Ammon's horn (tissue), 1 donor: ENCODE results near the gene IRF5.
A peak's percentile ranks its signal among the peaks of the same experiment; 100 is the strongest.

Source experiments
- DNase-seq: peaks from one replicate; pipeline ENCODE4 v3.0.0-alpha.2; 2016; ENCODE audit warnings: low spot score

The IRF5 gene

DNA sequence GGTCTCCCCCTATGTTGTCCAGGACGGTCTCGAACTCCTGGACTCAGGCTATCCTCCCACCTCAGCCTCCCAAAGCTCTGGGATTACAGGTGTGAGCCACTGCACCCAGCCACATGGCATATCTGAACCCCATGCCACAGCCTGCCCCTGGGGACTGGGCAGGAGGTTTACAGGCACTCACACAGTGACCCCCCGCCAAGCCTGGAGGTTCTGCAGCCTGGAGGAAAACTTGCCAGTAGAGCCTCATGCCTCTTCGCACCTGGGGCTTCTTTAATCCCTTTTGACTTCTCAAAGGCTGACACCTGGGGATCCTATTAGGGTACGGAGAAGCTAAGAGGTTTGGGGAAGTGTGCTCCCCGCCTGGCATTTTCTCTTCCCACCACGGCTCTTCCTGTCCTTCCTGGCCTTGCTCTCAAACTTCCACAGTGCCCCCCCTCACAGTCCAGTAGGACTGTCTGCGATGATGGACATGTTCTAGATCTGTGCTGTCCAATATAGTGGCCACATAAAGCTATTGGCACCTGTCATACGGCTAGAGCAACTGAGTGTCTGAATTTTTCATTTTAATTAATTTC, 15.8 kb upstream of the IRF5 start:
- DNase-seq: no peak

DNA sequence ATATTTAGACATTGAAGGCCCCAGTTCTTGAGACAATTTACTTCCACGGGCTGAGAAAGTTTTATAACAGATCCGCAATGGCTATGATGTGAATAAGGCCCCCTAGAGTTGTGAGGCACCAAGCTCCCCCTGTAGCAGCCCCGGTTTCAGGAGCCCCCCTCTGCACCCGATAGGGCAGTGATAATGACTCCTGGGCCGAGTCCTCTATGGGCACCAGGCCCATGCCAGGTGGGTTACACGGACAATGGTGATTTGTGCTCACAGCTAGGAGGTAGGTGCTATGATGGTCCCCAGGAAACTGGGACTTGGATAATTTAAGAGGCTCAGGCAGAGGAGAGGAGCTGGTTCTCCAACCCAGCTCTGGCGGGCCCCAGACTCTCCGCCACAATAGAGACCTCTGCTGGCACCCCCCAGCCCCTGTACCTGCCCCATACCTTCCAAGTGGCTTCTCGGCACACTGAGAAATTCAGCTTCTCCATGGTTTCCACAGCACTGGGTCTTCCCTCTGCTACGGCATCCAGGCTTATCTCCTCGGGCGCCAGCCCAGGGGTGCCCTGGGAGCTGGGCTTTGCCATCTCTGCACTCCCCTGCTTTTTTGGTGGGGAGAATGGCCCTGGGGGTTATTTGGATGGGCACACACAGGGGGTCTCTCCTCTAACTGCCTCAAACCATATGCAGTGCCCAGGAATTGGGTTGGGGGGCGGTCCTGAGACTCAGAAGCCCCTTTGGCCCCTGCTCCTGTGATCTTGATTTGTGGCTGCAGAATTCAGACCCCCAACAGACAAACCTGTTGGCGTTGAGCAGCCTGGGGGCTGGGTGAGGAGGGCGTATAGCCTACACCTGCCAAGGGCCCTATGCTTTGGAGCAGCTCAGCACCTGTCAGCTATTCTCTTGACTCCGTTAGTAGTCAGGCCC, 15.0 kb upstream of the IRF5 start:
- DNase-seq: no peak

DNA sequence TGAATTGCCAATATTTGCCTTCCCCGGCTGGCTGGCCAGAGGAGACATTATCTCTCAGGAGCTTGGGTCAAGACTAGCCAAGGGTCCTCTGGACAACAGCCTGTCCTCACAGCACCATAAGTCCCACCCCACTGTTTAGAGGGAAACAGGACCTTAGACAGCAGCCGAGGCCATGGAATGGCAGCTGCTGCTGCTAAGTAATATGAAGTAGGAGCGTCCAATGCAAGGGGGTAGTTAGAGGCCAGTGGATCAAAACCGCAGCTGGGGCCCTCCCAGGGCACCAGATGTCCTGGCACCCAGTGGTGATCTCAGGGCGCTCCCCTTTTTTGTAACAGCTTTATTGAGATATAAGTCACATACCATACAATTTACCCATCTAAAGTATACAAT, 14.3 kb upstream of the IRF5 start:
- DNase-seq: no peak

DNA sequence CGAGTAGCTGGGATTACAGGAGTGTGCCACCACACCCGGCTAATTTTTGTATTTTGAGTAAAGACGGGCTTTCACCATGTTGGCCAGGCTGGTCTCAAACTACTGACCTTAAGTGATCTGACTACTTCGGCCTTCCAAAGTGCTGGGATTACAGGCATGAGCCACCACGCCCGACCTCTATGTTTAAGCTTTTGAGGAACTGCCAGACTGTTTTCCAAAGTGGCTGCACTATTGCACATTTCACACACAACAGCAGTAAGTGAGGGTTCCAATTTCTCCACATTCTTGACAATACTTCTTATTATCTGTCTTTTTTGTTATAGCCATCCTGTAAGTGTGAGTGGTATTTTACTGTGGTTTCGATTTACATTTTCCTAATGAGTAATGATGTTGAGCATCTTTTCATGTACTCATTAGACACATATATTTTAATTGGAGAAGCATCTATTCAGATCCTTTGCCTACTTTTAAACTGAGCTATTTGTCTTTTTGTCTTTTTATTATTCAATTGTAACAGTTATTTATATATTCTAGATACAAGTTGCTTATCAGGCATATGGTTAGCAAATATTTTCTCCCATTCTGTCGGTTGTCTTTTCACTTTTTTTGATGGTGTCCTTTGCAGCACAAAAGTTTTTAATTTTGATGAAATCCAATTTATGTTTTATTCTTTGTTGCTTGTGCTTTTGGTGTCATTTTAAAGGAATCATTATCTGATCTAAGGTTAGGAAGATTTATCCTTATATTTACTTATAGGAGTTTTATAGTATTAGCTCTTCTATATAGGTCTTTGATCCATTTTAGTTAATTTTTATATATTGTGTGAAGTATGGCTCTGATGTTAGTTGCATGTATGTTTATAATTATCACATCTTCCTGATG, 12.8 kb upstream of the IRF5 start:
- no peak for DNase-seq

DNA sequence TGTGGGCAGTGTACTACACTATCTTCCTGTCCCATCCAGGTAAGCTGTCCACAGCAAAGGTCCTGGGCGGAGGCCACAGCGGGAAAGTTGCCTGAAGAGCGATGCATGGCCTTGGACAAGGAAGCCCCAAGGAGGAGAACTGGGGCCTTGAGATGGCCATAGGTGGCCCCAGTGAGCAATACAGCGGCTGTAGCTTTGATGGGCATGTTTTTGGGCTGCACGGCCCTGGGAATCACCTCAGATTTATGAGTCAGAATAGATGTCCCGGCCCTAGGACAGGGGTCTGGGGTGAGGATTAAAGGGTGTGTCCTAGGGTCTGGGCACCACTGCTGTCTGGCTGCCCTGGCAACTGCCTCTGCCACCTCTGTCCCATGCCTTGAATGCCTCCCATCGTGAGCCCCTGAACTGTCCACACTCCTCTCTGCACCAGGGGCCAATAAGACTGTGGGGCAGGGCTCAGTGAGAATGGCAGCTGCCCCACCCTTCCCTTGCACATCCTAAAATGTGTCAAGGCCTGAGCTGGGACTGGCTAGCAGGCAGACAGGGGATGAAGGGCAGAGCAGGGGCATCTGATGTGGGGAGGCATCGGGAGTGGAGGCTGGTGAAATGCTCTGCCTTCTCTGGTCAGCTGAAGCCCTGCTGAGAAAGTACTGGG, 9.4 kb upstream of the IRF5 start:
- DNase-seq: no peak

DNA sequence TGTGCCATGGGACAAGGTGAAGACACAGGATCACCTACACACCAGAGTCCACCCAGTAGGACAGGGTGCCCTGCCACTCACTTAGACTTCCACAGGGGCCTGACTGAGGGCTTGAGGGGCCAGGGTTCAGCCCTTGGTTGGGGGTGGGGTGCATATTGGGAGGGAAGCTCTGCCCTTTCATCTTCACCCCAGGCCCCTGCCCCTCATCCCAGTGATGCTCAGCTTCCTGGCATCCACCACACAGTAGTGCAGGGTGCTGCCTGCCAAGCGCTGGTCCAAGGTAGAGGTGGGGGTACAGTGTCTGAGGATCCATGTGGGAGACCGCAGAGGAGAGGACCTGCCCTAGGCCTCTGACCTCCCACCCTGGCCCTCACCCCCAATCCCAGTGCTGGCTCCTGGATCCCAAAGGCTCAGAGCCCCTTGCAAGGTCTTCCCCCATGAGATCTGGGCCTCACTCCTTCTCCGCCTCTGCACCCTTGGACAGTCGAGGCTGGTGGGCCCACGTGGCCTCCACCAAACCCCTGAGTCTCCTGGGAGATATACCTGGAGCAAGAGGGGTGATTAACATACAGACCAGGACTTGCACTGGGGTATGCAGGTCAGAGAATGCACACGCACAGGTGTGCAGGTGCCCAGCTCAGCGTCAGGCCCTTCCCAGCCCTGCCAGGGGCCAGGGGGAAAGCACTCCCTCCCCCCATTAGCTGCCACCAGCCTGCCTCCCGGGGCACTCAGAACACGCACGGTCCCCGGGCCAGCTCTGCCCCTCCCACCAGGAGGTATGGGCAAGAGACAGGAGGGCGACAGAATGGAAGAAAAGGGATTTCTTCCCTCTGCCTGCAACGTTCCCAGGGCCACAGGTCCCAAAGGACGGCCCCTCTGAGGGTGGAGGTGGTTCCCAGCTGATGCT, 8.6 kb upstream of the IRF5 start:
- no peak for DNase-seq

DNA sequence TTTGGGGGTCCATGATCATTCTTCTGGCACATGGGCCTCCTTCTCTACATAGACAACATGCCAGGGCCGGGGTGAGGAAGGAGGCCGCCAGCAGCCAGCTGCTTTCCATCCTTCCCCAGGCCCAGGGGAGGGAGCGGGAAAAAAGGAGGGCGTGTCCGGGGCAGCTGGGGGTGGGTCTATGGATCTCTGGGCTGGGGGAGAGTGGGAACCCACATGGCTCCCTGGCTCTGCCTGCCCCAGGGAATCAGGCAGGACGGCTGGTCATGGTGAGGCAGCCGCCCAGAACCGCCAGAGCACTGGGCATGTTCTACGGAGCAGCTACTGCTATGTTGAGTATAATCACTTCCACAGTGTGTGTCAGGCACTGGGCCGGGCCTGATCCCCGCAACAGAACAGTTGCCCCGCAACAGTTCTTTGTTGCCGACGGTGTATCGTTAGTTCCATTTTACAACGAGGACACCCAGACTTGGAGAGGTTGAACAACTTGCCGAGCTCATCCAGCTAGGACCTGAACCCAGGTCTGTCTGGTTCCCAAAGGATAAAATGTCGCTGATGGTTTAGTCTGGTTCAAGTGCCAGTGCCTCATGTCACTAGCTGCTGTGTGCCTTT, 6.4 kb upstream of the IRF5 start:
- no peak for DNase-seq

DNA sequence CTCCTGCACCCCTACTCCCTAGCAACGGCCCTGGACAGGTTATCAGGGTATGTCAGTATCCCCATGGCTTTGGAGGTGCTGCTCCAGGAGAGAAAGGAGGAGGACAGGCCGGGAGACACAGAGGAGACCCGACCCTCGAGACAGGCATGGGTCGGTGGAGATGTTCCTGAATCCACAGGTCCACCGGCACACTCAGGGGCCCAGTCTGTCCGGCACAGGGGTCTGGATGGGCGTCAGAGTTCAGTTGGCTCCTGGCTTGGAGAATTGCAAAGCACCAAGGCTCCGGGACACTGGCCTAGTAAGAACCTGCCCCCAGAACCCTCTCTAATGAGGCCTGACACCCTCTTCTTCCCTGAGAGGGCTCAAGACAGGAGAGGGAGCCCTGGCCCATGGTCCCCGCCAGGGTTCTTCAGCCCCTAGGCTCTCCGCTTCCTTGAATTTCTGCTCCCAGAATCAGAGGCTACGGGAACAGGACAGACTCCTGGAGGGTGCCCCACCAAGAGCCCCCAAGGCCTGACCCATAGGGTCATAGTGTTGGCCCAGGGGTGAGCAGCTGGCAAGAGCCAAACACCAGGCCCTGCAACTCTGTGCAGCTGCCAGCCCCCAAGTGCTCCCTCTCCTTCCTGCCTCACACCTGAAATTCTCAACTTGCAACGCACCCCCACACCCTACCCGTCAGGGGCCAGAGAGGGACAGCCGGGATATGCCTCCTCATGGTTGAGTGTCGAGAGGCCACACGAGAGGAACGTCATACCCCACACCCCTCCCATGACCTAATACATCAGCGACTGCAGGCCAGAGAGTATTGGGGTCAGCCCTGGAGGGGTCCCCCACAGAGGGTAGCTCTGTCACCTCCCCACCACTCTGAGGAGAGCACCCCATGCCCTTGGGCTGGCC, 5.5 kb upstream of the IRF5 start:
- DNase-seq: no peak

DNA sequence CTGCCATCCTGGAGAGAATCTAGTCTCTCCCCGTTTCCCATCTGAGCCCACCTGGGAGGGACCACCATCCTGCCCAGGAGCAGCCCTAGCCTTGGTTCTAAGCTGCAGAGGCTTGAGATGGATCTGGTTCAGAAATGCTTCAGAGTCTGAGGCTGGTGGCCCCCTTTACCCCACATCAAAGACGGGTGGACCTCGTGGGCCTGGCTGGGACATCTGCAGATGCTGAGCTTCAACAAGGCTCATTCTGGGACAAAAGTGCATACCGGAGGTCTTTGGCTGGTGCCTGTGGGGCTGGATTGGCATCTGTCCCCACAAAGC, 4.9 kb upstream of the IRF5 start:
- no peak for DNase-seq

DNA sequence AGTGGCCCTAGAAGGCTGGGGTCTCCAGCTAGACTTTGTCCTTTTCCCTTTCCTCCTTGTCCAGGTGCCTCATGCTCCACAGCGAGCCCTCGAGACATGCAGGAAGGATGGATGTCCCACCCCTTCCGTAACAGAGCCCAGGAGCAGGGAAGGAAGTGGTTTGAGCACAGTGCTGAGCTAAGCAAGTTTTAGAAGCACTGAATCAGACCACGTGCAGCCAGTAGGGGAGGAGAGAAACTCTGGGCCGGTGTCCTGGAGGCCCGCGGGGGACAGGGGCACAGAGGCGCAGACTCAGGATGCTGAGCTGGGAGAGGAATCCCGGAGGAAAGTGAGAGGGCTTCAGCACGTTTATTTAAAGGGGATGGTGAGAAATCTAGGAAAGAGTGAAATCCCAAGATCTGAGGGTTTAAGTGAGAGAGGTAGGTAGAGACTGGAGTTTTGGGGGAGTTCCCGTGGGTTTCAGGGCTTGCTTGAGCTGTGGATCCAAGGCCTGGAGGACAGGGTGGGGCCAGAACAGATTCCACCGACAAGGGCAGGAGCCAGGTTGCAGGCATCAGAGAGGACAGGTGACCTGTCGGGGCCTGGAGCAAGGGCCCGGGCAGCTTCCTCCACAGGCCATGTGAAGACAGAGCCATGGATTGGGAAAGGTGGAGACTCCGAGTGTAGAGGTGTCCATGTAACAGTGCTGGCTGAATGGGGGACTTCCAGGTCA, 4.4 kb upstream of the IRF5 start:
- DNase-seq: peak; percentile 74

DNA sequence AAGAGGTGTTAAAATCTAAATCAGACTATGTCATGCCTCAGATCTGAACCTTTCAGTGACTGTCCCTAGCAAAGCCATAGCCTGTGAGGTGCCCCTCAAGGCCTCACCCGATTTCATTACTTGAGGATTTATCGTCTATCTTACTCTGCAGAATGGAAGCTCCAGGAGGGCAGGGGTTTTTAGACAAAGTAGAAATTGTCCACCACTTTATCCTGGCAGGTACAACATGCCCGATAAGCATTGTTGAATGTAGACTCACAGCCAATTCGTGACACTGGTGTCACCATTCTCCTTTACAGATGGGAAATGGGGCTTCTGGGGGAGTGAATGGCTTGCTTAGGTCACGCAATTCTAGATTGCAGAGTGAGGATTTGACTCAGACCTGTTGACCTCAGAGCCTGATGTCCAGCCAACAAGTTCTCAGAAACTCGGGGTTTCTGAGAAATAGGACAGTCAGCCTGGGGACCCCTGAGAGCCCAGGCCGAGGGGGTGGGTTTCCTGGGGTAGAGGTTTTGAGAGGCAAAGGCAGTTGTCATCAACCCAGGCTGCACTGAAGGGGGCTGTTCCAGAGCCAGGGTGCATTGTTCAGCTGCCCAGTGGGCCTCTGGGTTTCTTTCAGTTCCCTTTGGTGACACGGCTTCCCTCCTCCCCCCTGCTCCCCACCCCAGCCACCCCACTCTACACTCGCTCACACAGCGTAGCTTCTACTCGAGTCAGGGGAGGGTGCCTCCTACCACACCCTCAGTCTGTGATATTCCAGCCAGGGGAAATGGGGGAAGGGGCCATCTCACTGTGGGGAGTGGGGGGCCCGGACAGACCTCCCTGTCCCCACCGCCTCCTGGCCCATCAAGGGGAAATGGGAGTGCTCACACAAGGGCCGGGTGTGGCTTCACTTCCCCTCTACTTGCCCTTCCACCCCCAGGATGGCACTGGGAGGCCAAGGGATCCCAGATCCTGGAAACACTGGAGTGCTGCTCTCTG, 3.1 kb upstream of the IRF5 start:
- DNase-seq: peak; percentile 31

DNA sequence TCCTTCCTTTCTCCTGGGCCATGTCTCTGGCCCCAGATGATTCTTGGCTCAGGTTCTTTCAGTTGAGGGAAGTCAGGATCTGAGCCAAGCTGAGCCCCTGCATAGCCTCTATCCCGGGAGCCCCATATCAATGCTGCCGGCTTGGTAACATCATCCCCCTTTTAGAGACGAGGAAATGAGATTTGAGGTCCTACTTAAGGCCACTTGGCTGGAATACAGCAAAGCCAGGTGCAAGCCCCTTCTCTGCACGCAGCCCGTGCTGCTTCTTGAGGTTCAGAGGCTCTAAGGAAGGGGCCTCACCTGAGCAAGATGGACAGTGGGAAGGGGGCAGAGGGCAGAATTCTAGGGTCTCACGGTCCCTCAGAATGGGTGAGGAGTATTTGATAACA, 2.4 kb upstream of the IRF5 start:
- DNase-seq: no peak

DNA sequence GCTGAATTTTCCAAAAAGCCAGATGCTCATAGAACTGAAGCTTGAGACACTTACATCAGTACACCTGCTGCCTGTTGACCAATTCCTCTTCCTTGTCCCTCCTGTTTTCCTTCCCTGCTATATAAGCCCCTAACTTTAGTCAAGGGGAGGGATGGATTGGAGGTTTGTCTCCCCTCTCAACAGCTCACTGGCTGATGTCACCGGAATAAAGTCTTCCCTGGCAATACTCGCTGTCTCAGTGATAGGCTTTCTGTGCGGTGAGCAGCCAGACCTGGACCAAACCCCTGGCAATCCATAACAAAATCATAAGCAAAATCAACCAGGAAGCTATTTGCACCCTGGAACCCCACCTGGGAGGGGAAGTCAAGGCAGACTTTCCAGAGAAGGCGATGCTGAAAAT, 929 bp upstream of the IRF5 start:
- no peak for DNase-seq

DNA sequence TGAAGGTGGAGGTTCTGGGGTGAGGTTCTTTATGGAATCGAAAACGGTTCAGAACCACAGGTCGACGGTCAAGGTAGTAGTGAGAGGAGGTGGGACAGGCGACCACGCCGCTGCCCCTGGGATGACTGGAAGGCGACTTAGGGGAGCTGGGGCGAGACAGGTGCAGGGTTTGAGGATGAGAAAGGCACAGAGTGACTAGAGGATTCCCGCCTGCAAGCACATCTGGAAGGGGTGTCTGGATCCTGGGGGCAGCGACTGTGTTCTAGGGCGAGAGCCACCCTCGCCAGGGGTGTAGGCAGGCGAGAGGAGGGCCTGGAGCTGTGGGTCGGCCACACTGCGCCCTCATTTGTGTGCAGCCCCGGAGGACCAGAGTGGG, 468 bp upstream of the IRF5 start:
- no peak for DNase-seq

DNA sequence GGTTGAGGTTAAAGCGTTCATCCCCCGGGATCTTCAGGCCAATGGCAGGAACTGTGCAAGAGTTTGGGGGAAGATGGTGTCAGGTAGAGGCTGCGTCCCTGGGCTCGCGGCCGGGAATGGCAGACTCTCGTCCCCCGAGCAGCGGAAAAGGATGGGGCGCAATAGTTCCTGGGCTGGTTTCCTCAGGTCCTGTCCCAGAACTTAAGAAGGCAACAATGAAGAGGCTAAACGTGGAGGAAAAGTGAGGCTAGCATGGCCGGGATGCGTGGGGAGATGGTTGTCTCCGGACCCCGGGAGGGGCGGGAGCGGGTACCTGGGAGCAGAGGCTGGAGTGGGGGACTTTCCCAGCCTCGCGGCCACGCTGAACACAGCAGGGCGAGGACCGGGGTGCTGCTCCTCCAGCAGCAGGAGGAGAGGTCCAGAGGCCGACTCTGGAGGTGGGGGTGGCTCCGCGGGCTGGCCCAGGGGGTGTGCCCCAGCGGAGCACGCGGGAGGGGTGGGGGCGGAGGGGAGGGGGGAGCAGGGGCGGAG, 882 bp downstream of the IRF5 start:
- DNase-seq: no peak

DNA sequence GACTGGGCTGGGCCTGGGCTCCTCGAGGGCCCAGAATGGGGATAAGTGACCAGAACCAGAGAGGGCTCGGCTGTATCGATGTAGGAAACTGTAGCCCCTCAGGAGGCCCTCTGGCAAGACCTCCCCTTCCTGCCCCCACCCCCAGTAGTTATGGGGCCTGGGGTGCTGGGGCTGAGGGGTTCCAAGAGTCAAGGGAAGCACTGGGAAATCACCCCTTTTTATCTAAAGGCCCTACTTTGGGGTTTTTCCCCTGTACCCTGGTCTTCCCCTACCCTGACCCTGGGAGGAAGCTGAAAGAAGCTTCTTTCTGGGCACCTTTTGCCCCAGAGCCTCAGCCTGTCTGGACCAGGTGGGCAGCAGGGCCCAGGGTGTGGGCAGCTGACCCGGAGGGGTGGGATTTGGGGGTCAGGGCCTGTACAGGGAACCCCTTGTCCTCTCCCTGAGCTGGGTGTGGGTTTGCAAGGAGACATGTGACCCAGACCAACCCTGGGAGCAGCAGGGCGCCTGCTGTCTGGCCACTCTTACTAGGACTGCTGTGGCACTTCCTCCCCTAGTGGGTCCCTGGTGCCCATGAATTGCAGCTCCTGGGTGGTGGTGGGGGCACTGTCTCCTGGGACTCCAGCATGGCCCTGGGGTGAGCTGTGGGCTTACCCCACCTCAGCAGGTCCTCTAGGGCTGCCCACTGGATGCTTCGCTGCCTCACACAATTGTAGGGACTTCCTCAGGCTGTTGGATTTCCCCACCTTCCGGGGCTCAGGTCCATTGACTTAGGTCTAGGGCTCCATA, 1.5 kb downstream of the IRF5 start:
- DNase-seq: peak; percentile 54

DNA sequence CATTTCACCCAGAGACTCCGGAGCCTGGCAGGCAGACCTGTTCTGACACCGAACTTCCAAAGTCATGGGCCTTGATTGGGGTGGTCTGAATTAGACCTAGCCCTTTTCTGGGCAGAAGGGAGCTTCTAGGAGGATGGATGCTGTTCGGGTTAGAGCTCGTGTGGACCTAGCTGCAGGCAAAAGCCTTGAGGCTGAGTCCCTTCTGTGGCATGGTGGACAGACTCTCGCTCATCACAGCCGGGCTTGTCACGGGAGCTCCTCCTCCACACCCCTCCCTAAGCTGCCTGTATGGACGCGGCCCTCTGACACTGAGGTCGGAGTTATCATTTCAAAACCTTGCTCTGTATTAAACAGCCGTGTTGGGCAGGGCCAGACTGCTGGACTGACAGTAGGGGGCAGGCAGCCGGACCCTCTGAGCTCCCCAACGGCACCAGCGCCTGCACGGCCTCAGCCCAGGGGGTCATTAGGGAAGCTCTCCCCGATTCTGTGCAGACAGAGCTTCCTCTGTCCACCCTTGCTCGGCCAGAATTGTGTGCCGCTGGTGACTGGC, 2.2 kb downstream of the IRF5 start:
- DNase-seq: no peak
